HepG2 (cell line): Measurements from ENCODE around the gene DDX24. TPM values are rescaled to one million over a fixed set of nuclear protein-coding genes. Genes with fewer than 3 reads are reported as not detected.

Source experiments
- ATAC-seq: fragments of 200-7000 bp; cut with Tn5 transposase; 3 replicates; pipeline ENCODE4 v1.9.1; 2020; ENCODE audit warnings: mild to moderate bottlenecking, moderate library complexity
- BruUV-seq: library from RNA; stranded (reverse); fragments of 400-500 nt; replicated peaks from 2 replicates; lab custom pipeline; 2021; lab: Mats Ljungman, UMichigan
- CTCF ChIA-PET: fragments of 300-600 bp; formaldehyde crosslinking; extraction: SDS; loops from one replicate; lab custom pipeline; 2021; ENCODE audit warnings: low total read pairs, inconsistent platforms, low intra/inter-chr PET ratio; lab: Yijun Ruan, JAX
- POLR2A ChIA-PET: fragments of 350-600 bp; sonication (Branson Sonifier 250); formaldehyde crosslinking; loops from one replicate; lab custom pipeline; 2020; ENCODE audit warnings: antibody characterized with exemption, inconsistent platforms; lab: Yijun Ruan, JAX
- DNase-seq: peaks from one replicate; pipeline ENCODE4 v3.0.0-alpha.2; 2015; ENCODE audit warnings: low spot score
- FAIRE-seq: peaks from 3 replicates; lab custom pipeline; 2011; peaks lifted over from hg19 to GRCh38; lab: Jason Lieb, UNC
- H2AFZ ChIP-seq: one replicate; pipeline ENCODE4 v1.6.1; 2011; ENCODE audit warnings: low read length, inconsistent platforms
- H3K27ac ChIP-seq: fragments of 300-600 bp; 3 replicates; pipeline ENCODE4 v1.8.0; 2011; ENCODE audit warnings: mixed run types, mild to moderate bottlenecking, mixed read lengths, low read length, inconsistent platforms; ENCODE audit not compliant: insufficient read depth; ENCODE audit errors: extremely low read length
- H3K27me3 ChIP-seq, 2 experiments: fragments of 200-600 bp in 1 of 2; 2 replicates in 1 of 2; 3 replicates in 1 of 2; pipeline versions ENCODE4 v1.6.0 to v1.8.0; 2011; ENCODE audit warnings: low read length in 2 of 2, mild to moderate bottlenecking in 2 of 2, moderate library complexity in 2 of 2, inconsistent platforms in 1 of 2; ENCODE audit not compliant: insufficient read depth in 2 of 2, control insufficient read depth in 1 of 2
- H3K36me3 ChIP-seq, 2 experiments: fragments of 200-600 bp in 1 of 2; replicated peaks in 1 of 2; 2 replicates in 1 of 2; 3 replicates in 1 of 2; pipeline versions ENCODE4 v1.5.1 to v1.8.0; 2011; ENCODE audit warnings: low read length in 2 of 2, inconsistent platforms in 1 of 2; ENCODE audit not compliant: insufficient read depth in 2 of 2, control insufficient read depth in 1 of 2
- H3K4me1 ChIP-seq: 2 replicates; pipeline ENCODE4 v1.5.1; 2012; ENCODE audit warnings: low read length, inconsistent platforms; ENCODE audit not compliant: insufficient read depth
- H3K4me2 ChIP-seq: 2 replicates; pipeline ENCODE4 v1.6.0; 2011; ENCODE audit warnings: low read depth, low read length, inconsistent platforms
- H3K4me3 ChIP-seq, 3 experiments: fragments of 200-600 bp in 1 of 3; sonication (generic), shearing (Covaris generic) in 1 of 3; replicated peaks in 1 of 3; 2 replicates each; pipeline ENCODE4 v1.5.1; 2011 to 2016; ENCODE audit warnings: low read length in 3 of 3, inconsistent platforms in 2 of 3, low read depth in 2 of 3, mild to moderate bottlenecking in 2 of 3, control low read depth in 1 of 3, mixed read lengths in 1 of 3; ENCODE audit not compliant: insufficient read depth in 1 of 3
- H3K79me2 ChIP-seq: one replicate; pipeline ENCODE4 v1.6.1; 2011; ENCODE audit warnings: low read length, inconsistent platforms; ENCODE audit not compliant: insufficient read depth
- H3K9ac ChIP-seq: 2 replicates; pipeline ENCODE4 v1.6.0; 2011; ENCODE audit warnings: mild to moderate bottlenecking, low read depth, low read length, inconsistent platforms; ENCODE audit not compliant: insufficient read depth
- H3K9me3 ChIP-seq: 2 replicates; pipeline ENCODE4 v1.5.1; 2012; ENCODE audit warnings: mild to moderate bottlenecking, low read length
- H4K20me1 ChIP-seq: 2 replicates; pipeline ENCODE4 v1.6.0; 2011; ENCODE audit warnings: inconsistent platforms, mild to moderate bottlenecking, low read length, moderate library complexity; ENCODE audit not compliant: insufficient read depth
- DMAP1 ChIP-seq: IDR thresholded peaks from 2 replicates; pipeline ENCODE4 v1.6.1; 2016
- FOSL2 ChIP-seq: sonication (generic); formaldehyde crosslinking; IDR thresholded peaks from 2 replicates; pipeline ENCODE4 v1.4.0; 2020; ENCODE audit warnings: missing genetic modification reagents
- GLI4 ChIP-seq: sonication (generic); formaldehyde crosslinking; IDR thresholded peaks from 2 replicates; pipeline ENCODE4 v1.5.1; 2020; ENCODE audit warnings: missing genetic modification reagents, mild to moderate bottlenecking, moderate library complexity, borderline replicate concordance
- KMT2A ChIP-seq: sonication (generic); formaldehyde crosslinking; IDR thresholded peaks from 2 replicates; pipeline ENCODE4 v1.4.0; 2020; ENCODE audit warnings: missing genetic modification reagents
- RAD21 ChIP-seq: fragments of 450-650 bp; formaldehyde crosslinking; IDR thresholded peaks from 2 replicates; pipeline ENCODE4 v1.5.0; 2020; ENCODE audit warnings: mild to moderate bottlenecking
- RCOR2 ChIP-seq: IDR thresholded peaks from 2 replicates; pipeline ENCODE4 v1.6.1; 2016; ENCODE audit warnings: missing biosample characterization, missing genetic modification reagents
- TEAD3 ChIP-seq: optimal IDR thresholded peaks from 2 replicates; pipeline ENCODE3; 2016; ENCODE audit warnings: borderline replicate concordance
- ZNF510 ChIP-seq: sonication (generic); formaldehyde crosslinking; IDR thresholded peaks from 2 replicates; pipeline ENCODE4 v1.4.0; 2020; ENCODE audit warnings: low read depth, mild to moderate bottlenecking, missing genetic modification reagents
- ZNF567 ChIP-seq: sonication (generic); formaldehyde crosslinking; IDR thresholded peaks from 2 replicates; pipeline ENCODE4 v1.8.1; 2023; ENCODE audit warnings: mild to moderate bottlenecking, missing genetic modification reagents, borderline replicate concordance
- ZNF652 ChIP-seq: IDR thresholded peaks from 2 replicates; pipeline ENCODE4 v1.6.1; 2016; ENCODE audit warnings: low read depth, borderline replicate concordance
- WGBS: methylation state at CpG from one replicate; pipeline ENCODE4 v1.1.6; 2017; ENCODE audit warnings: low lambda C conversion rate; 5-methylcytosine and 5-hydroxymethylcytosine counted together
- in situ Hi-C: cut with HindIII; loops from 2 replicates; pipeline ENCODE4 v1.10.0; 2017; ENCODE audit warnings: low pct_unique_long_range_greater_than_20kb; ENCODE audit not compliant: extremely low pct_ligation_motif_present
- intact Hi-C: fragments of 100-400 bp; cut with micrococcal nuclease; formaldehyde crosslinking; loops from one replicate; pipeline ENCODE4 v1.10.0; 2022; ENCODE audit not compliant: unreplicated experiment
- polyA plus RNA-seq, 8 experiments: library from polyadenylated mRNA; depleted of rRNA in 3 of 8; stranded (reverse) in 7 of 8; unstranded in 1 of 8; fragments of >200 nt; fragmentation: Illumina TruSeq in 4 of 8; extraction: Trizol in 4 of 8; gene quantifications; 2 replicates each; pipeline versions ENCODE4 v1.2.1 to v1.2.3, GENCODE V29; 2011 to 2016; ENCODE audit warnings: low read depth in 4 of 8, missing spikeins in 1 of 8, mixed read lengths in 1 of 8; ENCODE audit not compliant: insufficient read depth in 1 of 8
- total RNA-seq, 5 experiments: library from RNA; depleted of rRNA; stranded (reverse); fragments of >200 nt; fragmentation: Illumina TruSeq; extraction: Trizol; gene quantifications; 2 replicates each; pipeline ENCODE4 v1.2.3, GENCODE V29; 2016; ENCODE audit warnings: low read depth in 1 of 5
- TF ChIP-seq, protein P1 (sequence below): IDR thresholded peaks from 2 replicates; pipeline ENCODE4 v1.6.1; 2016; ENCODE audit warnings: missing genetic modification reagents, missing compliant biosample characterization
- TF ChIP-seq, protein P2 (sequence below): sonication (generic); formaldehyde crosslinking; IDR thresholded peaks from 2 replicates; pipeline ENCODE4 v1.5.0; 2020; ENCODE audit warnings: missing genetic modification reagents

Gene DDX24
- total and polyA plus RNA-seq, 2 of the 13 experiments (the other 11 are each of a cell fraction or from before 2014, with no cell fraction given): 67.3 to 149 TPM

- DNase-seq (no peak), FAIRE-seq (no peak), ATAC-seq (no peak)
- H3K4me2 ChIP-seq: no peak overlapping the region
- H3K79me2 ChIP-seq: no peaks in the 10 kb centered on the region
- POLR2A ChIA-PET: no interaction called here
- CTCF ChIA-PET: no interaction called here
- H4K20me1 ChIP-seq: no peaks in the 10 kb centered on the region
- H2AFZ ChIP-seq: no peak overlapping the region
- H3K27me3 ChIP-seq: peaks cover 2 to 26% of the 10 kb centered on the region in 2 experiments; a peak in 3 of 5 replicates
- H3K27ac ChIP-seq: no peak overlapping the region
- intact Hi-C loops: no loop called here
- H3K4me1 ChIP-seq: peaks cover 21% of the 10 kb centered on the region
- H3K9ac ChIP-seq: no peak overlapping the region
- no peak overlapping the region for H3K4me3 ChIP-seq
- in situ Hi-C loops: no loop called here
- no TSS peak for BruUV-seq
- TF ChIP-seq RAD21 (CRISPR knock-in tag) (no peak), TEAD3 (CRISPR knock-in tag) (no peak), DMAP1 (CRISPR knock-in tag) (no peak), ZNF567 (no peak)
- TF ChIP-seq, protein P1, sequence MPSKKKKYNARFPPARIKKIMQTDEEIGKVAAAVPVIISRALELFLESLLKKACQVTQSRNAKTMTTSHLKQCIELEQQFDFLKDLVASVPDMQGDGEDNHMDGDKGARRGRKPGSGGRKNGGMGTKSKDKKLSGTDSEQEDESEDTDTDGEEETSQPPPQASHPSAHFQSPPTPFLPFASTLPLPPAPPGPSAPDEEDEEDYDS (CRISPR knock-in tag): no peak
- TF ChIP-seq, protein P2, sequence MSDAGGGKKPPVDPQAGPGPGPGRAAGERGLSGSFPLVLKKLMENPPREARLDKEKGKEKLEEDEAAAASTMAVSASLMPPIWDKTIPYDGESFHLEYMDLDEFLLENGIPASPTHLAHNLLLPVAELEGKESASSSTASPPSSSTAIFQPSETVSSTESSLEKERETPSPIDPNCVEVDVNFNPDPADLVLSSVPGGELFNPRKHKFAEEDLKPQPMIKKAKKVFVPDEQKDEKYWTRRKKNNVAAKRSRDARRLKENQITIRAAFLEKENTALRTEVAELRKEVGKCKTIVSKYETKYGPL (CRISPR knock-in tag): no peak
- H3K36me3 ChIP-seq: no peaks in the 10 kb centered on the region
- H3K9me3 ChIP-seq: no peaks in the 10 kb centered on the region
- WGBS: 6% methylated on average over 3 of the region's 3 CpGs
Observed at GRCh38 chr14:94121485-94121884, 40.5 kb upstream of the DDX24 start.

GRCh38 chr14:94120667-94121340, 39.8 kb upstream of the DDX24 start:
- ATAC-seq (no peak), DNase-seq (no peak), FAIRE-seq (no peak)
- H3K9ac ChIP-seq: no peak overlapping the region
- ChIA-PET POLR2A (no interaction called here), CTCF (no interaction called here)
- in situ Hi-C loops (no loop called here), intact Hi-C loops (no loop called here)
- H3K79me2 ChIP-seq: no peaks in the 10 kb centered on the region
- no peaks in the 10 kb centered on the region for H3K36me3 ChIP-seq
- no peak overlapping the region for H3K4me2 ChIP-seq
- BruUV-seq: no TSS peak
- H4K20me1 ChIP-seq: no peaks in the 10 kb centered on the region
- no peaks in the 10 kb centered on the region for H3K9me3 ChIP-seq
- H3K27ac ChIP-seq: no peak overlapping the region
- H3K27me3 ChIP-seq: peaks cover 2 to 31% of the 10 kb centered on the region in 2 experiments; a peak in 3 of 5 replicates
- peaks cover 21% of the 10 kb centered on the region for H3K4me1 ChIP-seq
- no peak overlapping the region for H2AFZ ChIP-seq
- no peak overlapping the region for H3K4me3 ChIP-seq
- 40% methylated on average over 5 of the region's 5 CpGs for WGBS
- TF ChIP-seq GLI4 (CRISPR knock-in tag) (no peak), FOSL2 (no peak), RCOR2 (no peak), ZNF510 (CRISPR knock-in tag) (no peak), KMT2A (CRISPR knock-in tag) (no peak), ZNF652 (CRISPR knock-in tag) (no peak)
